HFF-Myc (cell line): Measurements from ENCODE around the gene GYS2.

ENCODE experiments used
- DNase-seq: peaks from one replicate; pipeline ENCODE4 v3.0.0-alpha.2; 2011; ENCODE audit warnings: low read depth; ENCODE audit errors: extremely low read depth
- H3K4me3 ChIP-seq: replicated peaks from 2 replicates; pipeline ENCODE4 v1.5.1; 2011; ENCODE audit warnings: low read depth, mild to moderate bottlenecking, control low read depth, low read length
- TF ChIP-seq, protein P1 (sequence below): IDR thresholded peaks from 2 replicates; pipeline ENCODE4 v1.5.1; 2012; ENCODE audit warnings: mild to moderate bottlenecking, low read depth, low read length, control low read depth; ENCODE audit errors: missing control alignments

Gene GYS2

DNA sequence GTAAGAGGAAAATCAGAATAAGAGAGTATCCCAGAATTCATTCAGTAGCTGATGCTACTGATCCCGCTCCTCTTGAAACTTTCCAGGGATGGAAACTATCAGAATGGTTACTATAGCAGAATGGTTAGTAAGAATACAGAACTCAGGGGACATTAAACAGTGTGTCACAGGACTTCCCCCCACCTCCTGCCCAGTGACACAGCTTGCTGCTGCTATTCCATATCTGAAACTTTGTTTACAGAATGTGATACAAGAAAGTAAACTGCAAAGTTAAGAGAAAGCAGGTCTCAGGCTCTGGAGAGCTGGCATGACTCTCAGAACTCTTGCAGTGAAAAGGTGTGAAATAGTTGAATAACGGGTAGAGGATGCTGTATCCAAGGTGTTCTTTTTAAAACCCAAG is 75.2 kb downstream of the GYS2 start:
- no peak for DNase-seq
- TF ChIP-seq, protein P1, sequence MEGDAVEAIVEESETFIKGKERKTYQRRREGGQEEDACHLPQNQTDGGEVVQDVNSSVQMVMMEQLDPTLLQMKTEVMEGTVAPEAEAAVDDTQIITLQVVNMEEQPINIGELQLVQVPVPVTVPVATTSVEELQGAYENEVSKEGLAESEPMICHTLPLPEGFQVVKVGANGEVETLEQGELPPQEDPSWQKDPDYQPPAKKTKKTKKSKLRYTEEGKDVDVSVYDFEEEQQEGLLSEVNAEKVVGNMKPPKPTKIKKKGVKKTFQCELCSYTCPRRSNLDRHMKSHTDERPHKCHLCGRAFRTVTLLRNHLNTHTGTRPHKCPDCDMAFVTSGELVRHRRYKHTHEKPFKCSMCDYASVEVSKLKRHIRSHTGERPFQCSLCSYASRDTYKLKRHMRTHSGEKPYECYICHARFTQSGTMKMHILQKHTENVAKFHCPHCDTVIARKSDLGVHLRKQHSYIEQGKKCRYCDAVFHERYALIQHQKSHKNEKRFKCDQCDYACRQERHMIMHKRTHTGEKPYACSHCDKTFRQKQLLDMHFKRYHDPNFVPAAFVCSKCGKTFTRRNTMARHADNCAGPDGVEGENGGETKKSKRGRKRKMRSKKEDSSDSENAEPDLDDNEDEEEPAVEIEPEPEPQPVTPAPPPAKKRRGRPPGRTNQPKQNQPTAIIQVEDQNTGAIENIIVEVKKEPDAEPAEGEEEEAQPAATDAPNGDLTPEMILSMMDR = no peak
- no peak overlapping the region for H3K4me3 ChIP-seq

DNA sequence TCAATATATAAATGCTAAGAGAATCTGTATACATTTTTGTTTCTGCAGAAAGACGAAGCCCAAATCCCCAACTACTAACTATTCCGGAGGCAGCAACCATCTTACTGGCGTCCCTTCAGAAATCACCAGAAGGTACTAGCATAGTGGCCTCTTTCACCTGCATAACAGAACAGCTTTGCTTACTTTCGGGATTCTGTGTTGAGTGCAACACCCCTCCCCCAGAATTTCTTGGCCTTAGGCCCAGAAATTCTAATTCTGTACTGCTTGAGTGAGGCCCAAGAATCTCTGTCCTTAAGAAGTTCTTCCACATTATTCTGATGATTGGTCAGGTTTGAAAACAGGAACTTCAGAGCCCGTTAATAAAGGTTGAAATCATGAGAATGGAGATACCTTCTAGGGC is 75.7 kb downstream of the GYS2 start:
- no peak for DNase-seq
- no peak overlapping the region for H3K4me3 ChIP-seq
- TF ChIP-seq, protein P1 = no peak

DNA sequence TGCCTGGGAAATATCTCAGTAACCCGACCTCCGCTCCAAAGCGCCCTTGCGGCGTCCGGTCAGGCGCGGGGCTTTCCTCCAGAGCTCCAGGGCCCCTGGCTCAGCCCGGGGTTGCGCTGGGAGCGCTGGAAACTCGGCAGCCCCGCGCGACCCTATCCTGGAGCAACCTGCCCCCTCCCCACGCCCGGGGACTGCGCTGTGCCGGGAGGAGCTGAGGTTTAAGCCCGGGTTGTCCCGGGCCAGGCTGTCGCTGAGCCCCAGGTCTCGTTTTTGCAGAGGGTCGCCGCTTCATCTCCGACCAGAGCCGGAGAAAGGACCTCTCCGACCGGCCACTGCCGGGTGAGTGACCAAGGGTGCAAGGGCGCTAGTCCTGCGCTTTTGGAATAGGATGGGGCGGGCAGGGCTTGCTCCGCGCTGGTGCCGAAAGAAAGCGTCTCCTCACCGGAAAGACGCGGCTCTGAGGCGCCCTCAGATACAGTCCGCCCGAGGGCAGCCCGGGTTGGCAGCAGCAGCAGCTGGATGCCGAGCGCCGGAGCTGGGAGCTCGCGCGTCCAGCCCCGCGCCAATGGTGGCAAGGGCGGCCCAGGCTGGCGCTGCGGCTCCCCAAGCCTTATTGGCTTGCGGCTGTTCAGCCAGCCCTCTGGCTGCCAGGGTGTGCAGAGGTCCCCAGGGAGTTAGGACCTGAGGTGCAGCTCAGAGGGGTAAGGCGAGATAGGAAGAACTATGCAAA is 77.0 kb downstream of the GYS2 start:
- H3K4me3 ChIP-seq = peak overlapping the region; percentile 42
- no peak for DNase-seq
- TF ChIP-seq, protein P1 = no peak

DNA sequence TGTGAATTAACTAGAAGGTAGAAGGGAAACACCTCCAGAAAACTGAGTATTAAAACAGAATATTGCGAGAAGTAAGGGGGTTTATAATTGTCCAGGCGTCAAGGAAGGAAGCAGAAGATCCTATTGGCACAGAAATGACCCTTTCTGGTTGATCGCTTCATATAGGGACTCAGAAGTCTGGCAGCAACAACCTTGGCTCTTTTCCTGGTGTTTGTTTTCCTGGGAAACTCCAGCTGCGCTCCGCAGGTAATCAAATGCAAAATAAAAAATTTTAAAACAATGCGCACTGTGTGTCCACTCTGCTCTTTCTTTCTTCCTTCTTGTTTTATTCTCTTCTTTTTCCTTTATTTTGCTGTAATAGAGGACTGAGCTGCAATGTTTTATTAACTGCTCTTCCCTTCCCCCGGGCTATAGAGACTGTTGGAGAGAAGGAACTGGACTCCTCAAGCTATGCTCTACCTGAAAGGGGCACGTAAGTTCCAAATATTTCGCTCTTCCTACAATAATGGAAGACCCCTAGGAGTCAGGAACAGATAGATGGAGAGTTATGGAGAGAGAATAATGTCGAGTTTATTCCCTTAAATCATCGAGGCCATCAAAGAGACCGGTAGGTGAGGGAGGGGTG is 77.8 kb downstream of the GYS2 start:
- DNase-seq = no peak

DNA sequence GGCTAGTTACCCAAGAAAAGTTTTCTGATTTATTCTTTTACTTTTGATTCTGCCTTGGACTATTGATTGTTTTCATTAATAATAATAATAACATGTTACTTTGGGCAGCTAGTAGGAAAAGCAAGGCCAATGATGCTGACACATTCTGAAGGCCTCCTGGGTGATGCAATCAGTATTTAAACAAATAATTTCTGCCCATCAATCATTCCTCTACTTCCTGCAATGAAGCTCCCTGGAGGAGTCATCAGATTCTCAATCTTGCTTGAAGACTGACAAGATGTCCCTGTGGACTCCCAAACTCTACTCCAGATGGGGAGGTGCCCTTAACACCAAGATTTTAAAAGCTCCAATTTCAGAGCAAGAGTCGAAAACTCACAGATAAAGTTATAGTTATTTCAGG is 78.6 kb downstream of the GYS2 start, which contains the start of gene SPX:
Gene SPX, plus strand, starts transcription at position 244 of the 400 bp plus-strand sequence. CDS start 177 bp downstream, outside the sequence.
- no peak within 1 kb of the TSS for H3K4me3 ChIP-seq
- no peak for DNase-seq
- TF ChIP-seq, protein P1 = no peak

More for the DNA sequence above, 77.8 kb downstream of the GYS2 start:
- H3K4me3 ChIP-seq = no peak overlapping the region
- TF ChIP-seq, protein P1 = no peak

DNA sequence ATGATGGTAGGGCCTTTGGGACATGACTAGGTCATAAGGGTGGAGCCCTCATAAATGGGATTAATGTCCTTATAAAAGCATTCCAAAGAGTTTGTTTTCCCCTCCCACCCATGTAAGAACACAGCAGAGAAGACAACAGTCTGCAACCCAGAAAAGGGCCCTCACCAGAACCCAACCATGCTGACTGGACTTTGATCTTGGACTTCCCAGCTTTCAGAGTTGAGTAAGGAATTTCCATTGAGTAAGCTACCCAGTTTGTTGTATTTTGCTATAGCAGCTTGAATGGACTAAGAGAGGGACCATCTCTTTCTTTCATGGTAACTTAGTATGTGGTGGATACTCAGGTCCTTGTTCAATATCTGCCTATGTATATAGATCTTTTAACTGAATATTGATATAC is 81.5 kb downstream of the GYS2 start:
- no peak overlapping the region for H3K4me3 ChIP-seq
- no peak for DNase-seq

More for the DNA sequence above, 81.5 kb downstream of the GYS2 start:
- TF ChIP-seq, protein P1 = no peak
